D341Med (cell line): ENCODE data around the gene MAGEA4.

Source experiments
- DNase-seq: peaks from one replicate; pipeline ENCODE4 v3.0.0; 2012; ENCODE audit warnings: low spot score

The MAGEA4 gene

DNA sequence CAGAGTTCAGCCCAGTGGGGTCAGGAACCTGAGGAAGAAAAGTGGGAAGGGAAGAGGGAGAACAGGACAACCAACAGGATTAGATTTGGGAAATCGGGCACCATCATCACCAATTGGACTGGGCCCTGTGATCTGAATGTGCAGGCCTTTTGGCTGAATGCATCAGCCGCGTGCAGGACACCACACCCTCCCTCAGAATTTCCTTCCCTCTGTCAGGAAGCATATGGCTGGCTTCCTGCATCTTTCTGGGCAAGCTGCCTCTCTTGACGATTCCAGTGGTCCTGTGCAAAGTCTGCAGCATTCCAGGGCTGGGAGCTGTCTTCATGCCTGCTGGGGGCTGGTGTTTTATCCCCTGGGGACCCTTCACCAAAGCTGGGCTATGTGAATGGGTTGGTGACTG lies 16.4 kb downstream of the MAGEA4 start:
- DNase-seq, result no peak

DNA sequence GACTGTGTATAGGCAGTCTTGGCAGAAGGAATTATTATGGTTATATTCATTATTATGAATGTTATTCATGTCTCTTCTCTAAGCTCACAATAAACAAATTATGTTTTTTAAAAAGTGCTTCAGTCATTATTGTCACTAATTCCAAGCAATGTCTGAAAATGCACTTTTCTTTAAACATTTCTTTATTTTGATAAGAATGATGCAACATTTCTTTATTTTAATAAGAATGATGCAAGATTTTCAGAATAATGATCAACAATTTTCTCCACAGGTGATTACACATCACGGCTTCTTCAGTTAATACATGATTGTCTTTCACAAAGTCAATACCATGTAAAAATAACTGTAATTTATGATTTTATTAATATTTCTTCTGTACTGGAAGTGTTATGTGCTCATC lies 22.7 kb downstream of the MAGEA4 start:
- no peak for DNase-seq

DNA sequence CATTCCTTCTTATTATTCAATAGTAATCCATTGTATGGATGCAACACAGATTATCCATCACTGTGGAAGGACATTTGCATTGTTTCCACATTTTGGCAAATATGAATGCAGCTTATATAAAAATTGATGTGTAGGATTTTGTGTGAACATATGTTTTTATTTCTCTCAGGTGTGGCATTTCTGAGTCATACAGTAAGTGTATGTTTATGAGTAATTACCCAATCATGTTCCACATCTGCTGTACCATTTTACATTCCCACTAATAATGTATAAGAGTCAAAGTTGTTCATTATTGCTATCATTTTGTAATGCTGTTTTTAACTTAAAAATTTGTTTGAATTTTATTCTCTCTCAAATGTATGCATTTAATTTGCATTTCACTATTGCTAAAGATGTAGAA lies 25.5 kb downstream of the MAGEA4 start:
- no peak for DNase-seq

DNA sequence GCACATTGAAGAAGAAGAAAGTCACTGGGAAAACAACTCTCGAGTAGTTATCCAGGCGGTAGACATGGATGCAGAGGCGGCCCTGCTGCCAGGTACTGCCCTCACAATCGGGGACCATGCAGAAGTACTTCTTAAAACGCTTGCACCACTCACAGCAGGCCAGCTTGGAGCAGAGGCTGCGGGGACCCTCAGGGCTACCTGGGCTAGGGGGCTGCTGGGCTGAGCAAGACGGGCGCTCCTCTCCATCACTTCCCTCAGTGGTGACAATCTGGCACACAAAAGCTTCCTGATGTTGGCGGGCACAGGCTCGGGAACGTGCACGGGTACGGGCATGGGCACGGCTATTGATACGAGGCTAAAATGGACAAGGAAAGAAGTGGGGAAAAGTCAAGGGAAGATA lies 42.0 kb downstream of the MAGEA4 start:
- no peak for DNase-seq

DNA sequence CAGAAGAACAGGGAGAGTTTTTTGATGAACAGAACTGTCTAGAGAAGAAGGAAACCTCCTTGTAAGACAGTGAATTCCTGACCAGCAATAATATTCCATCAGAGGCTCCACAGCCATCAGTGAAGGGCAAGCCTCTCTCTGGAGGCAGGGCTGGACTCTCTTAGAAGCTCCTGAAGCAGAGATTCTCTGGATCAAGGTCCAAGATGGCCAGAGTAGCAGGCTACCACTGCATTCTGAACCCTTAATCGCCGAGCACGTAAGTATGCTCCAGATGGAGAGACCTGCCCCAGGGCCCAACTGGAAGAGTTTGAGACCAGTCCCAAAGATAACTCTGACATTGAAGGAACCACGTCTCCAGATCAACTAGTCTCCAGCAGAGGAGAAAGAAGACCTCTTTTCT lies 45.4 kb downstream of the MAGEA4 start:
- DNase-seq, result no peak

DNA sequence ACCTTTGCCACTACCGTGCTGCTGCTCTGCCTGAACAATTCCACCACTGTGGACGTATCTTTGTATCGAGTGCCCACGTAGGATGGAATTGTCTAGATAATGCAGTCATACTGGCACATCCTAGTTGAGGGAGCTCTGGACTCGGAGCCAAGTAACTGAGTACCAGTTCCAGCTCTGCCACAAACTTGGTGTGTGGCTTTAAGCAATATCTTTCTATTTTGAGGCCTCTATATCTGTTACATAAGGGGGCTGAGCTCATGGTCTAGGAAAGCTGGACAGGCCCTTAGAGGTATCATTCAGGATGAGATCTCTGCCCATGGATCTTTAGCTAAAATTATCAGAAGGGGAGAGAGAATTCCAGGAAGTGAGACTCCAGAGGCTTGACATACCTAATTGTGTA lies 49.3 kb downstream of the MAGEA4 start:
- DNase-seq, result no peak

DNA sequence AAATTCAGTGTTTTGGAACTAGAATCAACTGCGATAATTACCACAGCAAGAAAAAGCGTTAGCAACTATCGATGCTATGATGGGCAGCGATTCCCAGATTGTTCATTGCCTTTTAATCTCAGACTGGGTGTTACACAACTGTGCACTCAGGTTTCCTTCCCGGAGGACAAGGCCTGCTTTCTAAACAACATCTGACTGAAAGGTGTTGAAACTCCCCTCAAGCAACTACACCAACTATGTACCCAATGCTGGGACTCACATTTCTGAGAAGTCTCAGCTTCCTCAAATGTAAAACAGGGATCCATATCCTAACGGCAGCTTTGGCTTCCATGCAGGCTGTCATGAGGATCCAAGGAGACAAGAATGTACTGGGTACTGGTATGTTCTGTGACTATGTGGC lies 53.5 kb downstream of the MAGEA4 start:
- no peak for DNase-seq

DNA sequence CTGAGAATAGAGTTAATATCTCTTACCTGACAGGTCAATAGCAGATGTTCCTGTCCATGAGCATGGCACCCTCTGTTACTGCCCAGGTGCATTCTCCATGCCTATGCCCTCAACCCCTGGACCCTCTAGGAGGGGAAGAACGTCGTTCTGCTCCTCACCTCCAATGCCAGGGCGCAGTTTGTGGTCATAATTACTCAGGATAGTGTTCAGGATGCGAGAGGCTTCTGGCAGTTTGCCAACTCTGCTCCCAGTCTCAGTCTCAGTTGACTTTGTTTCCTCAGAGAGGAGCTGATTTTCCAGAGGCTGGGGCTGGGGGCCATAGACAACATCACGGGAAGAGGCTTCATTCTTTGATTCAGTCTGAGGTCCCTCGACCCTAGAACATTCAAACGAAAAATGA lies 57.3 kb downstream of the MAGEA4 start:
- no peak for DNase-seq

DNA sequence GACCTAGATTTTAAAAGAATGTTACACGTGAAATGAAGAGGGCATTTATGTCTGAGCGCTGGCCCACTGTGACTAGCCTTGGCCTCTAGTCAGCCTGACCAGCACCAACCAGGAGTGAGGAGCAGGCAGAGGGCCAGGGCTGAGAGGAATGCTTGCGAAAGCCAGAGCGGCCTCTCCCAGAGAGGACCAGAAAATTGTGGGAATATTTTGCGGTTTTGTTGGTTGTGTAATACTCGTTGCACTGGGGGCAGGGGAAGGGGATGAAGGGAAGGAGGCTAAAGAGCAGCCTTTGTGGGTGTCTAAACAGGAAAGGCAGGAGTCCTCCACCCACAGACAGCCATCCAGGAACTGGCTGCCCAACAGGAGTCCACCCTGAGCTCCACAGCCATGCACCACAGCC lies 58.0 kb downstream of the MAGEA4 start:
- DNase-seq, result no peak

DNA sequence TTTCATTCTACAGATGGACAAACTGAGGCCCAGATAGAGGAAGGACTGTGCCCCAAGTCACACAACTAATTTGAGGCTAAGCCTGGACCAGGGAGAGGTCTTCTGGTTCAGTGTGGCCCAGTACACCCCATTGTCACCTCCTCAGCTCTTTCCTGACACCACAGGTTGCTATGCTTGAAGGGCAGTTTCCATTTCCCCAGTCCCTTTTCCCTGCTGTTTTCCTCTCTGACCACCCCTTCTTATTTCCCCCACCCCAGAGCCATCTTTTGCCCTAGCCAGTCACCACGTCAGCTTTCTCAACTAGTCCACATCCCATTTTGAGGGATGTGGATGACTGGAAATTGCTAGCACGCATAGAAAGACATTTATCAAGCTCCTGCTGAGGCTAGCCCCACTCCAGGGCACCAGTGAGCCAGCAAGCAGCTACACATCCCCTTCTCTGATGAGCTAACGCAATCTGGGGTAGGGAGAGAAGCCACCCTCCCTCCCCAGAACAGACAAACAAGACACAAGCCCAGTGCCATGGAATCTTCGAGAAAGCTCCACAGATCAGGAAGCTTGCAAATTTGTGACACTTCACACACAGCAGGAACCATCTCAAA lies 60.5 kb downstream of the MAGEA4 start:
- no peak for DNase-seq

DNA sequence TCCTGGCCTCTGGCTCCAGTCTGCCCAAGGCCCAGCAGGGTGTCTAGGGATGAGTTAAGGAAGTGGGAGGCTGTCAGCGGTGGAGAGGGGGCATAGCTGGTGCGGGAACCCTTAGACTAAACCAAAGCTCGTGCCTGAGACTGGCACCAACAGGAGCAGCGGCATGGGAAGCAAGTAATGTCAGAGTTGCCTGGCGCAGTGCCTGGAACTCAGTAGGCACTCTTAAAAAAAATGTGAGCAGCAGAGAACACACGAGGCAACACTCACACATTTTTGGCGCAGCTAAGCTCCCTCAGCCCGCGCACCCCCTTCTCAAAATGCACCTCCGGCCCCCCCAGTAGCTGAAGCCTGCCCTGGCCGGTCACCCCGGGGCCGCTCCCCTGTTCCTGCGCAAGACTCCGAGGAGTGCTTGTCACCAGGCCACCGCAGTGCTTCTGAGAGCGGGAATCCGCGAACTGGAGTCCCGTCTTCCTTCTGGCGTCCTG lies 61.2 kb downstream of the MAGEA4 start:
- DNase-seq, result no peak
